GM12865 (cell line): ENCODE data around the gene MTUS2.
"Not testable (repeated sequence)": the region's sequence is repeated elsewhere in the genome, so short reads cannot be mapped to it uniquely, and the experiment has no call there.

Experiments used
- DNase-seq: peaks from one replicate; pipeline ENCODE4 v3.0.0; 2010; ENCODE audit warnings: low read depth
- H3K4me3 ChIP-seq: 2 replicates; pipeline ENCODE4 v1.5.1; 2011; ENCODE audit warnings: mild to moderate bottlenecking, low read depth, low read length, control low read depth
- TF ChIP-seq, protein P1 (sequence below): IDR thresholded peaks from 2 replicates; pipeline ENCODE4 v1.5.1; 2011; ENCODE audit warnings: low read length, control low read depth, low read depth, inconsistent platforms; ENCODE audit not compliant: insufficient read depth; ENCODE audit errors: missing control alignments

Gene MTUS2

DNA sequence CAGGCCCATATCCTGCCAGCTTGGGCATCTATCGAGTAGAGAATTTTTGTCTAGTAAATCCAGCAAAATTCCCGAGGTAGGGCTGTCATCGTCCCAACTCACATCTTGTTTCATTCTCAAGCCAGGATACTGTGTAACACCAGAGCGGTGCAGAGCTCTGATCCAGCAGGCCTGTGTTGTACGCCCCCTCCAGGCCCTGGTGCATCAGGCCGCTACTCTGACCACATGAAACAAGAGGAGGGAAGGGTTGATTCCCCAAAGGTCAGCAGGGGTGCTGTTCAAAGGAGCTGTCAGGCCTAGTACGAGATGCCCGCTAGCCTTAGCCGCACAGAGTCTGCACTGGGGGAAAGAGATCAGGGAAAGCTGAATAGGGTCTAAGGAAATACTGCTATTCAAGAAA, 499.3 kb downstream of the MTUS2 start:
- no peak for DNase-seq
- TF ChIP-seq, protein P1, sequence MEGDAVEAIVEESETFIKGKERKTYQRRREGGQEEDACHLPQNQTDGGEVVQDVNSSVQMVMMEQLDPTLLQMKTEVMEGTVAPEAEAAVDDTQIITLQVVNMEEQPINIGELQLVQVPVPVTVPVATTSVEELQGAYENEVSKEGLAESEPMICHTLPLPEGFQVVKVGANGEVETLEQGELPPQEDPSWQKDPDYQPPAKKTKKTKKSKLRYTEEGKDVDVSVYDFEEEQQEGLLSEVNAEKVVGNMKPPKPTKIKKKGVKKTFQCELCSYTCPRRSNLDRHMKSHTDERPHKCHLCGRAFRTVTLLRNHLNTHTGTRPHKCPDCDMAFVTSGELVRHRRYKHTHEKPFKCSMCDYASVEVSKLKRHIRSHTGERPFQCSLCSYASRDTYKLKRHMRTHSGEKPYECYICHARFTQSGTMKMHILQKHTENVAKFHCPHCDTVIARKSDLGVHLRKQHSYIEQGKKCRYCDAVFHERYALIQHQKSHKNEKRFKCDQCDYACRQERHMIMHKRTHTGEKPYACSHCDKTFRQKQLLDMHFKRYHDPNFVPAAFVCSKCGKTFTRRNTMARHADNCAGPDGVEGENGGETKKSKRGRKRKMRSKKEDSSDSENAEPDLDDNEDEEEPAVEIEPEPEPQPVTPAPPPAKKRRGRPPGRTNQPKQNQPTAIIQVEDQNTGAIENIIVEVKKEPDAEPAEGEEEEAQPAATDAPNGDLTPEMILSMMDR: no peak

DNA sequence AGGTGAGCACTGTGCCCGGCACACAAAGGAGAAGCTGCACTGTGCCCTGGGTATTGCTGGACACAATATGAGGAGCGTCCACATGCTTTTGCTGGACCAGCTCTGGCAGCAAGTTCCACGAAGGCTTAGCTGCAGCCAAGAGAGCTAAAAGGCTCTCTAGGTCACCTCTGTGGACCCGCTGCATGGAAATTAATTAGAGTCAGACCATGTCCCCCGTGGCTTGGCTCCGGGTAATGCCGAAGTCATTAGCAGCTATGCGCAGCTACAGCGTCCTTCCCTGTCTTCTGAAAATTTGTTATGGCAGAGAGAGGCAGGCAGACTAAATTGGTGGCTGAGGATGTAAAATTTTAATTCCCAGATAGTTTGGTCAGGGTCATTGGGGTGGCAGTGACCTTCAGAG, 503.8 kb downstream of the MTUS2 start:
- no peak for DNase-seq
- no peak overlapping the region for H3K4me3 ChIP-seq
- TF ChIP-seq, protein P1: no peak

More for the DNA sequence above, 499.3 kb downstream of the MTUS2 start:
- H3K4me3 ChIP-seq: no peak overlapping the region

DNA sequence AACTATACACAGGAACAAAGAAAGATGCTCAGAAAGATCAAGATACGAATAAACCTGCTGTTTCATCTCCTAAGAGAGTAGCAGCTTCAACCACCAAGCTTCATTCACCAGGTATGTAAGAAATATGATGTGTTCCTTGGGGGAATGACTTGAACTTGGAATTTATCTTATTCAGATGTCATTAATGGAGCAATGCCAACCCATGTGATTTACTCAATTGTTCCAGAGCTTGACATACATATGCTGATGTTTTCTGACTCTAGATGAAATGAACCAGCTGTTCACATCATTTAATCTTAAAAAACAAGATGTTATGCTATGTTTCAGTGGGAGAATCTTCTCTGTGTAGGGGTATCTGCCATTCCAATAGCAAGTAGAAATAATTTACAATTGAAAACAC, 504.5 kb downstream of the MTUS2 start:
- DNase-seq: no peak
- H3K4me3 ChIP-seq: no peak overlapping the region
- TF ChIP-seq, protein P1: no peak

DNA sequence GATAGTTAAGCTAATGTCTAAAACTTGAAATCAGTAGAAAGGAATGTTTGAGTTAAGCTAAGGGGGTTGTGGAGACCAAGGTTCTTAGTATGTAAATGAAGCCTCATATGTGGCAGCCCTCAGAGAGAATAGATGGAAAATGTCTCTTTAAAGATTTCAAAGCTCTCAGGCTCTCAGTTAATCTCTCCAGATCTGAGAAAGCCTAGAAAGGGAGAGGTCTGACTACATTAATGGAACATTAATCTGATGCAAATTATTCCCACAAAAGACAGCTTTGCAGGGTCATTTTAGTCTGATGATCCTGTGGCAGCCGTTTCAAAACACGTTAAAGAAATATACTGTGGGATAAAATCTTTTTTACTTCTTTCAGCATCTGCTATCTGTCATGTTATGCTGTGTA, 508.4 kb downstream of the MTUS2 start:
- H3K4me3 ChIP-seq: no peak overlapping the region
- DNase-seq: no peak
- TF ChIP-seq, protein P1: no peak

DNA sequence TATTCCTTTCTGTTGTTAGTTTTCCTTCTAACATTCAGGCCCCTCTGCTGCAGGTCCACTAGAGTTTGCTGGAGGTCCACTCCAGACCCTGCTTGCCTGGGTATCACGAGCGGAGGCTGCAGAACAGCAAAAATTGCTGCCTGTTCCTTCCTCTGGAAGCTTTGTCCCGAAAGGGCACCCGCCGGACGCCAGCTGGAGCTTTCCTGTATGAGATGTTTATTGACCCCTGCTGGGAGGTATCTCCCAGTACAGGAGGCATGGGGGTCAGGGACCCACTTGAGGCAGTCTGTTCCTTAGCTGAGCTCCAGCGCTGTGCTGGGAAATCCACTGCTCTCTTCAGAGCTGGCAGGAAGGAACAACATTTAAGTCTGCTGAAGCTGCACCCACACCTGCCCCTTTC, 516.2 kb downstream of the MTUS2 start:
- H3K4me3 ChIP-seq: no peak overlapping the region
- TF ChIP-seq, protein P1: no peak
- DNase-seq: no peak

DNA sequence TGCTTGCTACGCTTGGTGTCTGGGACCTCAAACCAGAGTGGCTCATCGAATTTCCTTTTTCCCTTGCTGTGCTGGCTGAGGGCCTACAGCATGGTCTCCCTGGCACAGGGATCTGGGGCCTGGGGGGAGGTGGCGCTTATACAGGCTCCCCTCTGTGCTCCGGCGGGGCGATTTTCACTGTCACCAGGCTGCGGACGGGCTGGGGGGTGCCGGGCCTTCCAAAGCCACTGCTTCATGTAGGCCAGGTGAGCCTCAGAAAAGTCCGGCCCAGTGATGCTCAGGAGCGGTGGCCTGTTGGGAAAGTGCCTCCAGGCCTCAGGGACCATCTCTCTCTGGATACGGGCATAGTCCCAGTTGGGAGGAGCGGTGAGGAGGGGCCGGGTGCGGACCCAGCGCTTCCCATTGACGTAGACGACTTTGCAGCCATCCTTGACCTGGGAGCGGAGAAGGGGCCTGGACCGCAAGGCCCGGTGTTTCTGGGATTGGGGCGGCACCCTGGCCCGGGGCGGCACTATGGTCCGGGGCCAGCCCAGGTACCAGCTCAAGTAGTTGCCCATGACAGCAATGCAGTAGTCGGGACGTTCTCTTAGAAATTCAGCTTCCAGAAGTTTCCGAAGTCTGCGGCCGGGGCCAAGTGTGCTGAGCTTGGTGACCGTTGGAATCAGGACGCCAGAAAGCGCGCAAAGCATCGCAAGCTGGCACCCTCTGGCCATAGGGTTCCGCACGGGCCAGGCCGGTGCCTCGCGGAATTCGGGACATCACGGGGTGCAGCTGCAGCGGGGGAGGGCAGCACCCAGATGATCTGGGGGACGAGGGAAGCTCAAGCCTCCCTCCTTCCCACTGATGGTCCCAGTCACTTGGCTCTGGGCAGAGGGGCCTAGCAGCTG, 519.5 kb downstream of the MTUS2 start:
- no peak overlapping the region for H3K4me3 ChIP-seq
- TF ChIP-seq, protein P1: no peak
- no peak for DNase-seq

DNA sequence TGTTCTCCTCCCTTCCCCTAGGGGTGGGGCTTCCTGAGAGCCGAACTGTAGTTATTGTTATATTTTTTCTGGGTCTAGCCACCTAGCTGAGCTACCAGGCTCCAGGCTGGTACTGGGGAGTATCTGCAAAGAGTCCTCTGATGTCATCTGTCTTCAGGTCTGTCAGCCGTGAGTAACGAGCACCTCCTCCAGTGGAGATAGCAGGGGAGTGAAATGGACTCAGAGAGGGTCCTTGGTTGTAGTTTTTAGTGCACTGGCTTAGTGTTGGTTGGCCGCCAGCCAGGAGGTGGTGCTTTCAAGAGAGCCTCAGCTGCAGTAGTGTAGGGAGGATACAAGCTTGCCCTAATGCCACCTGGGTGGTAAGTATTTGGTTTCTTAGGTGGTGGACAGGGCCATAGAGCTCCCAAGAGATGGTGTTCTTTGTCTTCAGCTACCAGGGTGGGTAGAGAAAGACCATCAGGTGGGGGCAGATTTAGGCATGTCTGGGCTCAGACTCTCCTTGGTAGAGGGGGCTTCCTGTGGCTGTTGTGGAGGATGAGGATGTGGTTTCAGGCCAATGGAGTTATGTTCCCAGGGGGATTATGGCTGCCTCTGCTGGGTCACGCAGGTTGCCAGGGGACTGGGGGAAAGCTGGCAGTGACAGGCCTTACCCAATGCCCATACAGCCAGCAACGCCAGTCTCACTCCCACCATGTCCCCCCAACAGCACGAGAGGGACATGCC, 525.9 kb downstream of the MTUS2 start:
- not testable (repeated sequence) for DNase-seq, H3K4me3 ChIP-seq
